WTC11 (cell line): ENCODE measurements around the gene FAM50A. TPM values are rescaled to one million over a fixed set of nuclear protein-coding genes. Genes with fewer than 3 reads are reported as not detected.
A peak's percentile ranks its signal among the peaks of the same experiment; 100 is the strongest.

ENCODE experiments used
- ATAC-seq: fragments of 200-7000 bp; cut with Tn5 transposase; 2 replicates; pipeline ENCODE4 v1.10.0; 2021; ENCODE audit warnings: mild to moderate bottlenecking, moderate library complexity
- CTCF ChIA-PET: fragments of 300-600 bp; sonication (Branson Sonifier 250); formaldehyde crosslinking; loops from one replicate; lab custom pipeline; 2021; ENCODE audit warnings: antibody characterized with exemption; lab: Charles Lee
- POLR2A ChIA-PET: fragments of 350-600 bp; sonication (Branson Sonifier 250); formaldehyde crosslinking; loops from one replicate; lab custom pipeline; 2021; ENCODE audit warnings: antibody characterized with exemption; lab: Charles Lee
- DNase-seq: peaks from one replicate; pipeline ENCODE4 v3.0.0; 2021; ENCODE audit warnings: low spot score
- H3K27ac Mint-ChIP-seq: 2 replicates; pipeline ENCODE4 v1.8.0; 2021; ENCODE audit warnings: mixed read lengths
- H3K27me3 Mint-ChIP-seq: 2 replicates; pipeline ENCODE4 v1.8.0; 2021; ENCODE audit warnings: low read depth, mild to moderate bottlenecking, moderate library complexity, mixed read lengths
- H3K36me3 Mint-ChIP-seq: 2 replicates; pipeline ENCODE4 v1.8.0; 2021; ENCODE audit warnings: mixed read lengths
- H3K4me1 Mint-ChIP-seq: 2 replicates; pipeline ENCODE4 v1.8.0; 2022; ENCODE audit warnings: mixed read lengths
- H3K4me3 Mint-ChIP-seq: 2 replicates; pipeline ENCODE4 v1.8.0; 2021; ENCODE audit warnings: mild to moderate bottlenecking, moderate library complexity, mixed read lengths
- H3K9me3 Mint-ChIP-seq: 2 replicates; pipeline ENCODE4 v1.8.0; 2021; ENCODE audit warnings: mixed read lengths
- ATF1 ChIP-seq: sonication (generic); formaldehyde crosslinking; IDR thresholded peaks from 2 replicates; pipeline ENCODE4 v1.8.1; 2023; ENCODE audit warnings: mild to moderate bottlenecking, moderate library complexity, missing genetic modification reagents
- CREB1 ChIP-seq: sonication (generic); formaldehyde crosslinking; IDR thresholded peaks from 2 replicates; pipeline ENCODE4 v1.8.0; 2023; ENCODE audit warnings: mild to moderate bottlenecking, missing genetic modification reagents
- GRHL2 ChIP-seq: fragments of 250-450 bp; sonication (Bioruptor Pico); IDR thresholded peaks from 2 replicates; pipeline ENCODE4 v1.8.0; 2022; ENCODE audit warnings: mild to moderate bottlenecking, moderate library complexity; ENCODE audit not compliant: insufficient replicate concordance, severe bottlenecking
- IRF2 ChIP-seq: sonication (generic); formaldehyde crosslinking; IDR thresholded peaks from 2 replicates; pipeline ENCODE4 v1.8.0; 2022; ENCODE audit warnings: low read depth, missing genetic modification reagents, borderline replicate concordance
- NFATC4 ChIP-seq: fragments of 250-450 bp; sonication (Bioruptor Pico); IDR thresholded peaks from 2 replicates; pipeline ENCODE4 v1.9.0; 2021; ENCODE audit warnings: mild to moderate bottlenecking
- NR1H2 ChIP-seq: sonication (generic); formaldehyde crosslinking; IDR thresholded peaks from 2 replicates; pipeline ENCODE4 v1.9.0; 2021; ENCODE audit warnings: mild to moderate bottlenecking, moderate library complexity, missing genetic modification reagents
- PREB ChIP-seq: sonication (generic); formaldehyde crosslinking; IDR thresholded peaks from 2 replicates; pipeline ENCODE4 v1.8.1; 2022; ENCODE audit warnings: mild to moderate bottlenecking, missing genetic modification reagents, moderate library complexity, borderline replicate concordance
- PRRX2 ChIP-seq: fragments of 250-450 bp; sonication (Bioruptor Pico); IDR thresholded peaks from 2 replicates; pipeline ENCODE4 v1.8.0; 2021; ENCODE audit warnings: mild to moderate bottlenecking
- RELA ChIP-seq: sonication (generic); formaldehyde crosslinking; IDR thresholded peaks from 2 replicates; pipeline ENCODE4 v1.8.1; 2022; ENCODE audit warnings: missing genetic modification reagents, mild to moderate bottlenecking, borderline replicate concordance
- TP53 ChIP-seq: sonication (generic); formaldehyde crosslinking; IDR thresholded peaks from 2 replicates; pipeline ENCODE4 v1.8.1; 2023; ENCODE audit warnings: mild to moderate bottlenecking, missing genetic modification reagents
- ZBTB43 ChIP-seq: sonication (generic); formaldehyde crosslinking; IDR thresholded peaks from 2 replicates; pipeline ENCODE4 v1.8.1; 2023; ENCODE audit warnings: mild to moderate bottlenecking, missing genetic modification reagents
- ZNF219 ChIP-seq: sonication (generic); formaldehyde crosslinking; IDR thresholded peaks from 2 replicates; pipeline ENCODE4 v1.8.0; 2023; ENCODE audit warnings: missing genetic modification reagents, mild to moderate bottlenecking, borderline replicate concordance
- ZNF396 ChIP-seq: fragments of 250-450 bp; sonication (Bioruptor Pico); IDR thresholded peaks from 2 replicates; pipeline ENCODE4 v1.8.0; 2021; ENCODE audit warnings: mild to moderate bottlenecking, moderate library complexity, borderline replicate concordance
- ZNF416 ChIP-seq: fragments of 250-450 bp; sonication (Bioruptor Pico); IDR thresholded peaks from 2 replicates; pipeline ENCODE4 v1.9.0; 2021; ENCODE audit warnings: mild to moderate bottlenecking, inconsistent platforms
- ZNF423 ChIP-seq: fragments of 250-450 bp; sonication (Bioruptor Pico); IDR thresholded peaks from 2 replicates; pipeline ENCODE4 v2.1.2; 2022; ENCODE audit warnings: mild to moderate bottlenecking, moderate library complexity
- total RNA-seq: library from RNA; stranded (reverse); gene quantifications from 3 replicates; pipeline ENCODE4 v1.2.3, GENCODE V29; 2021
- TF ChIP-seq, protein P1 (sequence below): fragments of 250-450 bp; sonication (Bioruptor Pico); IDR thresholded peaks from 2 replicates; pipeline ENCODE4 v1.9.0; 2021; ENCODE audit warnings: mild to moderate bottlenecking, borderline replicate concordance
- TF ChIP-seq, protein P2 (sequence below): sonication (generic); formaldehyde crosslinking; IDR thresholded peaks from 2 replicates; pipeline ENCODE4 v1.8.0; 2023; ENCODE audit warnings: mild to moderate bottlenecking, missing genetic modification reagents
- TF ChIP-seq, protein P3 (sequence below): fragments of 250-450 bp; sonication (Bioruptor Pico); IDR thresholded peaks from 2 replicates; pipeline ENCODE4 v1.8.0; 2021; ENCODE audit warnings: mild to moderate bottlenecking
- TF ChIP-seq, protein P4 (sequence below): sonication (generic); formaldehyde crosslinking; IDR thresholded peaks from 2 replicates; pipeline ENCODE4 v1.8.0; 2022; ENCODE audit warnings: mild to moderate bottlenecking, missing genetic modification reagents
- TF ChIP-seq, protein P5 (sequence below): sonication (generic); formaldehyde crosslinking; IDR thresholded peaks from 2 replicates; pipeline ENCODE4 v1.8.1; 2022; ENCODE audit warnings: low read depth, mild to moderate bottlenecking, moderate library complexity, missing genetic modification reagents, borderline replicate concordance
- TF ChIP-seq, protein P6 (sequence below): sonication (generic); formaldehyde crosslinking; conservative IDR thresholded peaks from 2 replicates; pipeline ENCODE4 v1.8.1; 2022; ENCODE audit warnings: mild to moderate bottlenecking, missing genetic modification reagents

The FAM50A gene
- total RNA-seq, 1 experiment from 2014 or later = 50.2 TPM

DNA sequence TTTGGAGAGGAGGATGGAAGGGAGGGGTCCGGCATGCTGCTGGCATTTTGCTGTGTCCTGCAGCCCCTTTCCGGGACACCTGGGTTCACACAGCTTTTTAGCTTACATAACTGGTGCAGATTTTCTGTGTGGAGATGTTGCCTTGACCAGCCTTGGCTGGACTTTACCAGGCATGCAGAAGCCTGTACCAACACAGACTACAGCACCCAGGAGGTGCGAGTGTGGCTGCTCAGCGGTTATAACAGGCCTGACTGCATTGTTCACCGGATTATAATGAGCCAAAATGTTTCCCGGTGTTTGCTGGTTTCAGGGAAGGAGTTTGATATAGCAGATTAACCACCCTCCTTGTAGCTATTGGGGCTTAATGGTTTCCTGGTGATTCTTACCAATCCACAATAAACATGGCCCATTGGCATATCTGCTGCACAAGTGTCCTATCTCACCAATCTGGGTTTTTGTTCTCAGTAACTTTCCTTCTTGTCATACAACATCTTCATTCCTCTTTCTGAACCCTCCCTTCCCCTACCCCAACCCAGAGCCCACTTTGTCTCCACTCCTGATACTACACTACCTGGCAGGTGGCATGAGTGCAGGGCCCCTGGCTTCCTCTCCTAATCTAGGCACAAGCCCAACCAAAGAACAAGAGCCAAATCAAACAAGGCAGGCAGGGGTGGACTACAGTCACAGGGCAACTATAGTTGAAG, 41.9 kb upstream of the FAM50A start:
- ChIA-PET POLR2A (no interaction called here), CTCF (interaction anchor here (1.2 kb wide), 1 partner anchor 125 kb away, joined by 5 read pairs; no protein-coding TSS in a partner anchor)
- no peak for DNase-seq
- Mint-ChIP-seq H3K4me3 (no peak overlapping the region), H3K36me3 (peaks cover 25% of the 10 kb centered on the region), H3K27ac (peak overlapping the region; percentile 45; the same call in 1 of the 2 replicates), H3K4me1 (peaks cover 16% of the 10 kb centered on the region), H3K9me3 (no peaks in the 10 kb centered on the region), H3K27me3 (no peaks in the 10 kb centered on the region)
- peak; percentile 4 for ATAC-seq
- TF ChIP-seq ZNF396 (CRISPR knock-in tag) (no peak), RELA (CRISPR knock-in tag) (no peak), ZNF219 (no peak), IRF2 (no peak), NFATC4 (CRISPR knock-in tag) (peak; percentile 19; the same call in 1 of the 2 replicates), PRRX2 (CRISPR knock-in tag) (peak; percentile 90)
- TF ChIP-seq, protein P1, sequence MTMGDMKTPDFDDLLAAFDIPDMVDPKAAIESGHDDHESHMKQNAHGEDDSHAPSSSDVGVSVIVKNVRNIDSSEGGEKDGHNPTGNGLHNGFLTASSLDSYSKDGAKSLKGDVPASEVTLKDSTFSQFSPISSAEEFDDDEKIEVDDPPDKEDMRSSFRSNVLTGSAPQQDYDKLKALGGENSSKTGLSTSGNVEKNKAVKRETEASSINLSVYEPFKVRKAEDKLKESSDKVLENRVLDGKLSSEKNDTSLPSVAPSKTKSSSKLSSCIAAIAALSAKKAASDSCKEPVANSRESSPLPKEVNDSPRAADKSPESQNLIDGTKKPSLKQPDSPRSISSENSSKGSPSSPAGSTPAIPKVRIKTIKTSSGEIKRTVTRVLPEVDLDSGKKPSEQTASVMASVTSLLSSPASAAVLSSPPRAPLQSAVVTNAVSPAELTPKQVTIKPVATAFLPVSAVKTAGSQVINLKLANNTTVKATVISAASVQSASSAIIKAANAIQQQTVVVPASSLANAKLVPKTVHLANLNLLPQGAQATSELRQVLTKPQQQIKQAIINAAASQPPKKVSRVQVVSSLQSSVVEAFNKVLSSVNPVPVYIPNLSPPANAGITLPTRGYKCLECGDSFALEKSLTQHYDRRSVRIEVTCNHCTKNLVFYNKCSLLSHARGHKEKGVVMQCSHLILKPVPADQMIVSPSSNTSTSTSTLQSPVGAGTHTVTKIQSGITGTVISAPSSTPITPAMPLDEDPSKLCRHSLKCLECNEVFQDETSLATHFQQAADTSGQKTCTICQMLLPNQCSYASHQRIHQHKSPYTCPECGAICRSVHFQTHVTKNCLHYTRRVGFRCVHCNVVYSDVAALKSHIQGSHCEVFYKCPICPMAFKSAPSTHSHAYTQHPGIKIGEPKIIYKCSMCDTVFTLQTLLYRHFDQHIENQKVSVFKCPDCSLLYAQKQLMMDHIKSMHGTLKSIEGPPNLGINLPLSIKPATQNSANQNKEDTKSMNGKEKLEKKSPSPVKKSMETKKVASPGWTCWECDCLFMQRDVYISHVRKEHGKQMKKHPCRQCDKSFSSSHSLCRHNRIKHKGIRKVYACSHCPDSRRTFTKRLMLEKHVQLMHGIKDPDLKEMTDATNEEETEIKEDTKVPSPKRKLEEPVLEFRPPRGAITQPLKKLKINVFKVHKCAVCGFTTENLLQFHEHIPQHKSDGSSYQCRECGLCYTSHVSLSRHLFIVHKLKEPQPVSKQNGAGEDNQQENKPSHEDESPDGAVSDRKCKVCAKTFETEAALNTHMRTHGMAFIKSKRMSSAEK = no peak; the same call in 1 of the 2 replicates
- TF ChIP-seq, protein P2, sequence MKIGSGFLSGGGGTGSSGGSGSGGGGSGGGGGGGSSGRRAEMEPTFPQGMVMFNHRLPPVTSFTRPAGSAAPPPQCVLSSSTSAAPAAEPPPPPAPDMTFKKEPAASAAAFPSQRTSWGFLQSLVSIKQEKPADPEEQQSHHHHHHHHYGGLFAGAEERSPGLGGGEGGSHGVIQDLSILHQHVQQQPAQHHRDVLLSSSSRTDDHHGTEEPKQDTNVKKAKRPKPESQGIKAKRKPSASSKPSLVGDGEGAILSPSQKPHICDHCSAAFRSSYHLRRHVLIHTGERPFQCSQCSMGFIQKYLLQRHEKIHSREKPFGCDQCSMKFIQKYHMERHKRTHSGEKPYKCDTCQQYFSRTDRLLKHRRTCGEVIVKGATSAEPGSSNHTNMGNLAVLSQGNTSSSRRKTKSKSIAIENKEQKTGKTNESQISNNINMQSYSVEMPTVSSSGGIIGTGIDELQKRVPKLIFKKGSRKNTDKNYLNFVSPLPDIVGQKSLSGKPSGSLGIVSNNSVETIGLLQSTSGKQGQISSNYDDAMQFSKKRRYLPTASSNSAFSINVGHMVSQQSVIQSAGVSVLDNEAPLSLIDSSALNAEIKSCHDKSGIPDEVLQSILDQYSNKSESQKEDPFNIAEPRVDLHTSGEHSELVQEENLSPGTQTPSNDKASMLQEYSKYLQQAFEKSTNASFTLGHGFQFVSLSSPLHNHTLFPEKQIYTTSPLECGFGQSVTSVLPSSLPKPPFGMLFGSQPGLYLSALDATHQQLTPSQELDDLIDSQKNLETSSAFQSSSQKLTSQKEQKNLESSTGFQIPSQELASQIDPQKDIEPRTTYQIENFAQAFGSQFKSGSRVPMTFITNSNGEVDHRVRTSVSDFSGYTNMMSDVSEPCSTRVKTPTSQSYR (CRISPR knock-in tag) = no peak

DNA sequence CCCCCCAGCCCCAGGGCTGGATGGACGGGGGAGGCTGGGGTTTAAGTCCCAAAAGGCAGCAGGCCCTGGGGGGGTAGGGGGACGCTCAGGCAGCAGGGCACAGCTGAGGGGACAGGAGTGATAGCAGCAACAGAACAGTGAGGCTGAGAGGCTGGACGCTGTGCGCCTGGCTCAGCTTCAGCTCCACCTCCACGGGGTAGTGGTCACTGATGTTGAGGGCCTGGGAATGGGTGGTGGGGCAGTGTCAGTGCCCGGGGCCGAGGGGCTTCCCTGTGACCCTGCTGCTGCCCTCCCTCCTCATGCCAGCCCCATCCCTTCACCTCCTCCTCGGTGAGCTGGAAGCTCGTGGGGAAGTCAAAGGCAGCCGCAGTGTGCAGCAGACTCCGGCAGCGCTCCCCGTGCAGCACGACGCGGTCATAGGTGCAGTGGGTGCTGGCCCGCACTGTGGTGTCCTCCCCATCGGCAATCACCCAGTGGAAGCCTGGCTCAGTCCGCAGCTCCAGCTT, 41.3 kb upstream of the FAM50A start:
- DNase-seq = no peak
- CTCF ChIA-PET = interaction anchor here (1.2 kb wide), 1 partner anchor 125 kb away, joined by 5 read pairs; no protein-coding TSS in a partner anchor
- peak overlapping the region; percentile 45; the same call in 1 of the 2 replicates for H3K27ac Mint-ChIP-seq
- TF ChIP-seq TP53 (CRISPR knock-in tag) (no peak), NR1H2 (CRISPR knock-in tag) (no peak), ZBTB43 (no peak), GRHL2 (CRISPR knock-in tag) (no peak), ATF1 (CRISPR knock-in tag) (no peak), IRF2 (no peak), ZNF416 (CRISPR knock-in tag) (no peak), PREB (no peak), CREB1 (CRISPR knock-in tag) (no peak), ZNF423 (no peak)
- TF ChIP-seq, protein P3, sequence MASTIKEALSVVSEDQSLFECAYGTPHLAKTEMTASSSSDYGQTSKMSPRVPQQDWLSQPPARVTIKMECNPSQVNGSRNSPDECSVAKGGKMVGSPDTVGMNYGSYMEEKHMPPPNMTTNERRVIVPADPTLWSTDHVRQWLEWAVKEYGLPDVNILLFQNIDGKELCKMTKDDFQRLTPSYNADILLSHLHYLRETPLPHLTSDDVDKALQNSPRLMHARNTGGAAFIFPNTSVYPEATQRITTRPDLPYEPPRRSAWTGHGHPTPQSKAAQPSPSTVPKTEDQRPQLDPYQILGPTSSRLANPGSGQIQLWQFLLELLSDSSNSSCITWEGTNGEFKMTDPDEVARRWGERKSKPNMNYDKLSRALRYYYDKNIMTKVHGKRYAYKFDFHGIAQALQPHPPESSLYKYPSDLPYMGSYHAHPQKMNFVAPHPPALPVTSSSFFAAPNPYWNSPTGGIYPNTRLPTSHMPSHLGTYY (CRISPR knock-in tag) = no peak
- TF ChIP-seq, protein P4, sequence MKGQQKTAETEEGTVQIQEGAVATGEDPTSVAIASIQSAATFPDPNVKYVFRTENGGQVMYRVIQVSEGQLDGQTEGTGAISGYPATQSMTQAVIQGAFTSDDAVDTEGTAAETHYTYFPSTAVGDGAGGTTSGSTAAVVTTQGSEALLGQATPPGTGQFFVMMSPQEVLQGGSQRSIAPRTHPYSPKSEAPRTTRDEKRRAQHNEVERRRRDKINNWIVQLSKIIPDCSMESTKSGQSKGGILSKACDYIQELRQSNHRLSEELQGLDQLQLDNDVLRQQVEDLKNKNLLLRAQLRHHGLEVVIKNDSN (CRISPR knock-in tag) = no peak
- TF ChIP-seq, protein P5, sequence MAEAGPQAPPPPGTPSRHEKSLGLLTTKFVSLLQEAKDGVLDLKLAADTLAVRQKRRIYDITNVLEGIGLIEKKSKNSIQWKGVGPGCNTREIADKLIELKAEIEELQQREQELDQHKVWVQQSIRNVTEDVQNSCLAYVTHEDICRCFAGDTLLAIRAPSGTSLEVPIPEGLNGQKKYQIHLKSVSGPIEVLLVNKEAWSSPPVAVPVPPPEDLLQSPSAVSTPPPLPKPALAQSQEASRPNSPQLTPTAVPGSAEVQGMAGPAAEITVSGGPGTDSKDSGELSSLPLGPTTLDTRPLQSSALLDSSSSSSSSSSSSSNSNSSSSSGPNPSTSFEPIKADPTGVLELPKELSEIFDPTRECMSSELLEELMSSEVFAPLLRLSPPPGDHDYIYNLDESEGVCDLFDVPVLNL (CRISPR knock-in tag) = no peak
- TF ChIP-seq, protein P6, sequence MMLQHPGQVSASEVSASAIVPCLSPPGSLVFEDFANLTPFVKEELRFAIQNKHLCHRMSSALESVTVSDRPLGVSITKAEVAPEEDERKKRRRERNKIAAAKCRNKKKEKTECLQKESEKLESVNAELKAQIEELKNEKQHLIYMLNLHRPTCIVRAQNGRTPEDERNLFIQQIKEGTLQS (CRISPR knock-in tag) = no peak

More for the DNA sequence above, 41.3 kb upstream of the FAM50A start:
- POLR2A ChIA-PET = no interaction called here
- Mint-ChIP-seq H3K36me3 (peaks cover 25% of the 10 kb centered on the region), H3K4me3 (no peak overlapping the region), H3K4me1 (peaks cover 16% of the 10 kb centered on the region), H3K27me3 (no peaks in the 10 kb centered on the region), H3K9me3 (no peaks in the 10 kb centered on the region)
- ATAC-seq = peak; percentile 2
